SW 1271 (cell line): ENCODE results near the gene MYBPH.

Source experiments
- DNase-seq, 2 experiments: peaks; one replicate each; lab custom pipeline; 2025; lab: John Stamatoyannopoulos, UW

The MYBPH gene

DNA sequence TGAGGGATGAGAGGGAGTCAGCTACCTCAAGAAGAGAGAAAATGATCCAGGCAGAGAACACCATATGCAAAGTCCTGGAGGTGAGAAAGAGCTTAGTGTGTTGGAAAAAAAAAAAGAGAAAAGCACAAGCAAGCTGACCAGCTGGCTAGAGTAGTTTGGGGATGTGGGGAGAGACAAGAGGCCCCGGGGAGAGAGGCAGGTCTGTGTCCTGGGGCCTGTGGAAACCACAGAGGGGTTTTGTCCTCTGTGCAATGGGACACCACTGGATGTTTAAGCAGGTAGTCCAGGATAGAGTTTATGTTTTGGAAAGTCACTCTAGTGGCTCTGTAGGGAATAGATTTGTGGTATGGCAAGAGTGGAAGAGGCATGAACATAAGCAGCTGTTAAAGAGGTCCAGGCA lies 25.3 kb upstream of the MYBPH start:
- DNase-seq: no peak

DNA sequence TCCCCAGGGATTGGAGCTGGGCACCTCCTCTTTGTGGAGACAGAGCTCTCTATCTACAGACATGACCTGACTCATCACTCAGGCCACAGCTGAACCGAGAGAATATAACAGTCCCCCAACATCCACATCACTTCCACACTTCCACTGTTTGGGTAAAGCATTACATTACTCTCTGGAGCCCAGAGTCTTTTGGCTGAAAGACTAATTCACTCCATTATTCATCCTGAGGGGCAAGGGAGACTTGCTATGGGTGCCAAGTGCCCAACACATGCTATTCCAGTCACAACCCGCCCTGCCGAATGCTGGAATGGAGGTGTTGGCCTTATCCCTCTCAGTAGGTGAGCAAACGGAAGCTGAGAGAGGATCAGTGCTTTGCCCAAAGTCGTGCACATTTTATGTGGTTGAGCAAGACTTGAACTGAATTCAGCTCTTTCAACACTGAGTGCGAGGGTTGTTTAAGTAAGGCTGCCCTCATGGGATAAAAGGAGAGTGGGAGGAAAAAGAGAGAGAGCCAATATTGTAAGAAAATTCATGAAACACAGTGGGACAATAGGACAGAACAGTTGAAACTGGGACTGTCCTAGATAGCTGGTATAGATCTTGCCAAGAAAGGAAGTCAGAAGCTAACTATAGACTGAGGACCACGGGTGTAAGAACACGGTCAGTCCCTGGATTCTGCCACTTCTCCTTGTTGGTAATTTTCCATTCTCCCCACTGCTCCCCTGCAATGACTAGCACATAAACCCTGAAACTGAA lies 24.4 kb upstream of the MYBPH start:
- DNase-seq: no peak

DNA sequence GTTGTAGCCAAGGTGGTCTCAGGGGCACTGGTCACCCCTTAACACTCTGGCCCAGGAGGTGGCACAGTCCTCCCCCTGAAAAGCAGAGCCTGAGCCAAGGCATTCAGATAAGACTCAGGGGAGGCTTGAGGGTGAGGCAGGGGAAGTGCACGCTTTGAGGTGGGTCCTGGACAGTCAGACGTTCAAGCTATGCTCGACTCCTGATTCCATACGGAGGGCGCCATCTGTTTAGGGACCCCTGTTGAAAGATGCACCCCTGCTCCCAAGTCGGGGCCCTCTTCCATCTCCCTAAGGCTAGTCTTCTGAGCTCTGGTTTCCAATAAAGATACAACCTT lies 23.8 kb upstream of the MYBPH start:
- no peak for DNase-seq

DNA sequence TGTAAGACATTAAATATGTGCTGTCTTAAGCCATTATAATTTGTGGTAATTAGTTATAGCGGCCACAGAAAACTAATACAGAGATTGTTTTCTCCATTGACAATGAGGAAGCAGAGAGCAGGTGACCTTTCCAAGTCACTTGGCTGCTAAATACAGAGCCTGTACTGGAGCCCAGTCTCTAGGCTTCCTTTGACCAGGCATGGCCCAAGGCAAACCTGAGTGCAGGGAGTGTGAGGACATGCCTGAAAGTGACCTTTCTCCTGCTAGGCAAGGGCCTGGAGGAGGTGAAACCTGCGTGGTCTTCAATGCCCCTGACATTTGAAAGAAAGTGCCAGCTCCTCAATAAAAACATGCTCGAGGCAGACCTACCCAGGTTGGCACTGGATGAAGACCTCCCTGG lies 23.4 kb upstream of the MYBPH start:
- no peak for DNase-seq

DNA sequence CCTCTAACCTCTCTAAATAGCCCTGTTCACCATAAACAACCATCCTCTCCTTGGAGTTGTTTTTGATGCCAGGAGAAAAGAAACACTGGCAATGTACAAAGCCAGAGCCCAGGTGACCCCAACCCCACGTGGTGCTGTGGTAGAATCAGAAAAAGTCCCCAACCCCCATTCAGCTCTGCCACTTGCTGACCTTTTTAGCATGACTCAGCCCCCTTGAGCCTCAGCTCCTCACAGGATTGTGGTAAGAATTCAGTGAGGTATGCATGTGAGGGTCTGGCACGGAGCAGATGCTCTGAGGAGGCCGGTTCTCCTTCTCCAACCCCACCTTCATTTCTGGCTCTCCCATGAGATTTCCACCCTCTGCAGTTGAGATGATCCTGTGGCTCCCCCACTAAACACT lies 22.0 kb upstream of the MYBPH start:
- DNase-seq: no peak

DNA sequence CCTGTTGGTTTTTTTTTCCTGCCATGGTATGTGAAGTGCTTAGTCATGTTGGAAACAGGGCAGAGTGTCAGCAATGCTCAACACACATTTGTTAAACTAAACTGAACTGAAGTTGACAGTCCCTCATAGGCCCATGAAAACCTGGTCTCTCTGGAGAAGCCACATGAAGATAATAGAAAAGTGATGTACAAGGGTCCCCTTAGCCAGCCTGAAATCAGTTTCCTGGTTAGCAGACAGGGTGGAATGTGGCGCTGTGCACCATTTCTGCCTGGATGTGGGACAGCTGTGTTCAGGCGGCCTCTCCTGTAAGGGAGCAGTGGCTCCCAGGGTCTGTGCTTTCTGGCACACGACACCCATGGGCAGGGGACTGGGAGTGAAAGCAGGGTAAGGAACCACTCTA lies 20.7 kb upstream of the MYBPH start:
- no peak for DNase-seq

DNA sequence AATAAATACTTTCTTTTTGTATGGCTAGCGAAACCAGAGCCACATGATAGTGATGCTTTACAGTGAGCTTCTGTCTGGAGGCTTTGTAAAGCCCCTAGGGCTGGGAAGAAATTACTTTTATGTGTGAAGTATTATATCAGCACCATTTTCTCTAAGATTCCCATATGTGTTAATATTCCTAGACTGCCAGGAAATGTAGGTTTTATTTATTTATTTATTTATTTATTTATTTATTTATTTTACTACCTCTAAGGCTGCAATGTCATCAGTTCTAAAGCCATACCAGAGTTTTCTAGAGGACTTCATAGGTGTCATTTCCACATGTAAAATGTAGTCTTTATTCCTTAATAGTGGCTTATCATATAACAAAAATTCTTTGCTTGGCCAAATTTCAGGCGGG lies 15.3 kb upstream of the MYBPH start:
- DNase-seq: no peak

DNA sequence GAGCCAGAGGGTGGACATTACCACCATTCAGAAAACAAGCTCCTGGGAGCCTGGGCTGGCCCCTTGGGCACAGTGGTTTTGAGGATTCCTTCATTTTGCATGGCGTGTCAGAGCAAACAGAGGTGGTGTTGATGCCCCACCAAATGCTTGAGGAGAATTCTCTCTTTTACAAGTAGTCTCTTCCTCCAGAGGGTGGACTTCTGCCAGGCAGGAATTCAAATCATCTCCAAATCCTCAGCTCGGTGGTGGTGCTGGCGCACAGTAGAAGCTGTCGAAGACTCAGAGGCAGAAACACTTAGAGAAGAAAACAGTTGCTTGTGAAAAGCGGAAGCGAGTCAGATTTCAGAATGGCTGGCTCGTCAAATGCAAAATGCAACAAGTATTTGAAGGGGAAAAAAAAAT lies 14.3 kb upstream of the MYBPH start:
- DNase-seq: no peak

DNA sequence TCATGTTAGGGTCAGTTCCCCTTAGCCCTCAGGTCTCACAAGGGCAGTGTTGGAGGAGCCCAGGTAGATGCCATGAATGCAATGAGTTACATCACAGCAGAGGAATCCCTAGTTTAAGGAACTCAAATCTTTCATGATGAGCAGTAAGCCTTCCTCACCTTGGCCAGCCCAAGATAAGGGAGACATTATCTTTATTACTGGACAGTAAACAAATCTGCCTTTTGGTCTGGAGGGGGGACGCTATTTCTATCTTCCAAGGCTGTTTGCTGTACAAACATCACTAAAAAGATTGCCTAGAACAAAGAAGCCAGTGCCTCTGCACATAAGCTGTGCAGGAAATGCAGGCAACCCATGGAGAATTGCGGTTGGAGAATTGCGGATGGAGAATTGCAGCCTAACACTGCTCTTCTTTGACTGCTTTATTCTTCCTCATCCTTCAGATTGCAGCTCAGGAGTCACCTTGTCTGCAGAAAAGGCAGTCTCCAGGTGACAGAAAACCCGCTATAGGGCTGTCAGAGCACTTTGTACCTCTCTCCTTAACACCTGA lies 13.1 kb upstream of the MYBPH start:
- DNase-seq: no peak

DNA sequence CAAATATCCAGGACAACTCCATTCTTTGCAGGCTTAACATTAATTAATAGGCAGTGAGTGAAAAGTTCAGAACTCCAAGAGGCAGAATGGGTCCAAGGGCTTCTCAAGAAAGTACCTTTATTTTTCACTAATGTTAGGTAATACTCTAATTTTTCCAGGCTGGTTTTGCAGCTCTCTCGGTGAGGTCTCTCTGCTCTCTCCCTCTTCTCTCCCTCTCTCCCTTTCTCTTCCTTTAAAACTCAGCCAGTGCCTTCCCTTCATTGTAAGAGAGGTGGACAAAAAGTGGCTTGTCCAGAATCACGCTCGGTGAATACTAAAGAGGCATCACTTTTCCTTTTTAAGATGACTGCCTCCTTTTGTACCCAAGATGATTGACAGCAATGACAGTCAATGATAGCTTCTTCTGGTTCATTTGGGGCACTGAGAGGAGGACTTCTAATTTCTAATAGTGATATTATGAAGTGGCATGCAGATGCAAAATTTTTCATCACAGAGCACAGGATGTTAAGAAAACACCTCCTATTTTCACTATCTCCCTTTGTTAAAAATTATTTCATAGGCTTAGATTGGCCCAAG lies 12.2 kb upstream of the MYBPH start:
- no peak for DNase-seq

DNA sequence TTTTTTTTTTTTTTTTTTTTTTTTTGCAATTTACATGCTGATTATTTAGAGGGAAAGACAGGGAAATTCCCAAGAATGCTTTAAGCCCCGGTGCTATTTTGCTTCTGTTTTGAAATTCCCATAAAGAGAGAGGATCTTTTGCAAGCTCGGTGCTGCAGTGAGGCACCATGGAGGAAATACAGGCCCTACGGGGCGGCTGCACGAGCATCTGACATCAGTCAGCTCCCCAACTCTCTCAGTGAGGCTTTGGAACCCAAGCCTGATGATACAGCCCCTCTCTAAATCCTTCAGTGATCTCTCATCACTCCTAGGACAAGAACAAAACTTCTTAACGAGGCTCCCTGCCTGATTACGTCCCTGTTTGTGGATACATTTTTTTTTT lies 11.7 kb upstream of the MYBPH start:
- DNase-seq: no peak

DNA sequence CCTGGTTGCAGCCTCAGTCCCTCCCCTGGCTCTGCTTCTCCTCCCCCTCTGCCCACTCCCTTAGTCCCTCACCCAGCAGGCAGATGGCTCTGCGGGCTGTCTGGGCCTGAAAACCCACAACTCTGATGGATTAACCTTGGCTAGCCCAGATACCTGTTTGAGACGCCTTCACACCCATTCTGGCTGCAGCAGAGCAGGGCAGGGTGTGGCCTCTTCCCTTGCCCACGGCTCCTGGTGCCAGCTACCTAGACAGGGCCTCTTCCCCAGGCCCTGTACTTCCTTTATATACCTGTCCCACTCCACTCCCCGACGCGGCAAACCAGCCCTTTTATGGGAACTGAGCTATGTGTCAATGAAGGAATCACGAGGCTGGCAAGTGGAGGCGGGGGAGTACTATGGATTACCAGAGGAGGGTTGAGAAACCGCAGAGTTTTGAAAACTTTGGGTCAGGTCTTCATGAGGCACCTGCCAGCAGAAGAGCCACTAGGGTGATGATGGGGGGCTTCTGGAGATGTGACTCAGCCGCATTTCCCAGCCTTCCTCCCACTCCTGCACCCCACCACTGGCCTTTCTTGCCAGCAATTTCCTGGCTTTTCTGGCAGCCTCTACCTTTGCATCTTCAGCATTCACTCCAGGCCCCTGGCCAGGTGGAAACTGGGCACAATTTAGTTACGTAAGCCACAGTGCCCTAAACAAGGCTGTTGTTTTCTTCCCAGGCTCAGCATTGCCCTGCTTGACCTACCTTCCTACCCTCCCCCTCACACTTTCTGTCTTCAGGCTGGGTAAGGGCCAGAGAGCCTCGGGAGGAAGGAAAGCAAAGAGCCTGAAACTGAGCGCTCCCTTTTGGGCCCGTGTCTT lies 11.0 kb upstream of the MYBPH start, which contains the start of gene CHI3L1:
CHI3L1 (minus strand) TSS at position 259 of the 858 bp plus-strand sequence; CDS start at position 178, 81 bp downstream.
- no peak for DNase-seq

DNA sequence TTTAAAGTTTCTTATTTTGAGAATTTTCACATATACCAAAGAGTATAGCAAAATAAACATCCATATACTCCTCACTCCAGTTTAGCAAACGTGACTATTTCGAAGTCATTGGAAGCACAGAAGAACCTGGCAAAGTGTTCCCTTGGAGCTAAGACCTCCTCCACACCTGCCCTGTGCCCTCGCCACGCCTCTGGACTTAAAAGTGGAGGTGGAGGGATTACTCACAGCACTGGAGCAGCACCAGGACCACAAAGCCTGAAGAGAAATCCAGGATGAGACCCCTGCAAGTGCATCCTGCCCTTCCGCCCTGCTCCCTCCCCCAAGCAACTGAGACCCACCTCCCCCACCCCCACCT lies 10.4 kb upstream of the MYBPH start:
- DNase-seq: no peak

DNA sequence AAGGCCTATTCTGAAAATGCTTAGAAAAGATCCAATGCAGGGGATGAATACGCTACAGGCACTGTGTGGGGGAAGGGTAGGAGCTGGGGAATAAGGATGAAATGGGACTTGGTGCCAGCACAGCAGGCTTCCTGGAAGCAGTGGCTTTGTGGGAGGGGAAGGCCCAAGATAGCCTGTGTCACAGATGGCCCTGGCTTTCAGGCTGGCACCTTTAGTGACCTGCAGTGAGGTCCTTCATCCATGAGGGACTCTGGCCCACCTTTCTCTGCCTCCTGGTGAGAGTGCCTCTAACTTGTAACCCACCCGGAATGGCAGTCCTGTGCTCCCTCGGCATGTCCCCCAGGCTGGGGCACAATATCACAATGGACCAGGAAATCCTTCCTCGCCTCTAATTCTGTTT lies 10.0 kb upstream of the MYBPH start:
- DNase-seq: no peak

DNA sequence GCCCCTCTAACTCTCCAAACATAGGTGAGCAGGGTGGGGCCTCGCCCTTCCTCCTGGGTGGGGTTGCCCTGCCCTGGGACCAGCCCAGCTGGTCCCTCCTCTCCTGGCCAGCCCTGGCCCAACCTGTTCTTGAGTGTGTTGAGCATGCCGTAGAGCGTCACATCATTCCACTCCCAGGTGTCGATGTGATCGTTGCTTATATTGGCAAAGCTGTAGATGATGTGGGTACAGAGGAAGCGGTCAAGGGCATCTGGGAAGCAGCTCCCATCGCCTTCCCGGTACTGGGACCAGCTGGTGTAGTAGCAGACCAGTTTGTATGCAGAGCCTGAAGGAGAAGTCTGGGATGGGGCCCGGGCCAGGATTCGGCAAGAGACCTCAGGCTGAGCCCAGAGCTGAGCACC lies 9.4 kb upstream of the MYBPH start:
- no peak for DNase-seq

DNA sequence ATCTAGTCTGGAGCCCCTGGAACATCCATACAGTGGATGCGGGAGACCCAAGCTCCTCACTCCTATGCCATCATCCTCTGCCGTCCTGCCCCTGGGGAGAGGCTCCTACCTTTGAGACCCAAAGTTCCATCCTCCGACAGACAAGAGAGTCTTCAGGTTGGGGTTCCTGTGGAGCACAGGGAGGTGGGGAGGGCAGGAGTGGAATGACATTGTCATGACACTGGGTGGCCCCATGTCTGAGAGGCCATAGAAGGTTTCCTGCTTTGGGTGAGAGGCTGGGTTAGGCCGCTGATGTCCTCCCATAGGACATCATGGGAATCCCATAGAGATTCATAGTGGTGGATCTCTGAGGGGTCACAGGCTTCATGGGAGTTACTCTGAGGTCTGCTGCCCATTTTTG lies 8.8 kb upstream of the MYBPH start:
- DNase-seq: no peak

DNA sequence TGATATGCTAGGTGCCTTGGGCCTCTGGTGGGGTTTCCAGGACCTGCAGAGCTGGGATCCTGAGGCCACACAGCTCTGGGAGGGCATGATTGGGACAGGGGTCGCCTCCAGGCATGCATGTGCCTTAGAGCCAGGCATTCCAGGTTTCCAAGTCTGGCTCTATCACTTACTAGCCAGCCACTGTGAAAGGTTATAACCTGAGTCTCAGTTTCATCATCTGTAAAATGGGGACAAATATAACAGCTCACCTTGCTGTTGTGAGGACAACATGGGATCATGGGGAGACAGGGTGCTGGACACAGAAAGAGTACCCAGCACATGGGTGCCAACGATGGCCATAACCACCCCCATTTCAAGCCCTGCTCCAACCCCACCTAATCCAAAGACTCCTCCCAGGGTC lies 8.2 kb upstream of the MYBPH start:
- no peak for DNase-seq

DNA sequence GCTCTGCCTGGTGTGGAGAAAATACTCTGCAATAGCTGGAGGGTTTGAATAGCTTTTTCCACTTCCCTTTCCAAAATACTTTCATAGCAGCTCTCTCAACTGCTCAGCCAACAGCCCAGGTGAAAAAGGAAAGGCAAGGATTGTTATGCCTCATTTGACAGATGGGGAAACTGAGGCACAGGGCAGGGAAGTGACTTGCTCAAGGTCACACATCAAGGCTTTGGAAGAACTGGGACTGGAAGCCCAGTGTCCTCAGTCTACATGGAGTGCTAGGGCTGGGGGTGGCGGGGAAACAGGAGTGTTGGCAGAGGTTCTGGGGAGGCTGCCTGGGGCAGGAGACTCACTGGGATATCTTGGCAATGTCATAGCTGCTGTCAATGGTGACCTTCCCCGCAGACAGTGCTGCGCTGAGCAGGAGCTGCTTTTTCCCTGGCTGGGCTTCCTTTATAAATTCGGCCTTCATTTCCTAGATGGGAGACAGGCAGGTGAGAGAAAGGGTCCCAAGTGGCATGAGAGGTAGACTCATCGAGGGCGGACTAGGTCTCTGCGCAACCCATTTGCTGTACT lies 6.8 kb upstream of the MYBPH start:
- DNase-seq: no peak

DNA sequence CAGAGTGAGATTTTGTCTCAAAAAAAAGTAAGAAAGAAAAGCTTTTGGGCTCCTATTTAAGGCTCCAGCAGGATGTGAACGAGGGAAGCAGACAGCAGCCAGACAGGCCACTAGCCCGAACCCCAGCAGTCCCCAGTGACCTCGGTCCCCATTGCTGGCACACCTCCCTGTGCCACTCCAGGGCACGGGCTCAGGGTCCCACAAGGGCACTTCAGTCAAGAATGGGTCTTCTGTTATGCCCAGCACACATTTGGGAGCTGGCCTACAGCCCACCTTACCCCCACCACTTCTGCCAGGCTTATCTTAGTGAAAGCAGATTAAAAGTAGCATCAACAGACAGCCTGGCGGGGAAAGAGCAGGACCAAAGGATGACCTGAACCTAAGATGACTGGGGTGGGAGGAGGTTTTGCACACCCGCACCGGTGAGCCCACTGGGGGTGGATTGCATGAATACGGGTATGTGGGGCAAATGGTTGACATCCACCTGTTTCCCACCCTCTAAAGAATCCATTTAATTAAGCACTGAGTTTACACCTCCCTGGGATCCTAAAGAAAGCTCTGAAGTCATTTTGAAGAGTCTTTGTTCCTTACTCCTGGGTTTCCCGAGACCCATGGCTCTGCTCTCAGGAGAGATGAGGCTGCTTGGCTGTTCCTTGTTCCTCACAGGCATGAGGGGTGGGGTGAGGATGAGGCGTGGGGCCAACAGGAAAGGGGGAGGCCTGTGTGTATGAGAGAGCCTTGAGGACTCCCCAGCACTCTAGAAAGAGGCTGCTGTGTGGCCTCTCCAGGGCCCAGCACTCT lies 6.2 kb upstream of the MYBPH start:
- DNase-seq: no peak

DNA sequence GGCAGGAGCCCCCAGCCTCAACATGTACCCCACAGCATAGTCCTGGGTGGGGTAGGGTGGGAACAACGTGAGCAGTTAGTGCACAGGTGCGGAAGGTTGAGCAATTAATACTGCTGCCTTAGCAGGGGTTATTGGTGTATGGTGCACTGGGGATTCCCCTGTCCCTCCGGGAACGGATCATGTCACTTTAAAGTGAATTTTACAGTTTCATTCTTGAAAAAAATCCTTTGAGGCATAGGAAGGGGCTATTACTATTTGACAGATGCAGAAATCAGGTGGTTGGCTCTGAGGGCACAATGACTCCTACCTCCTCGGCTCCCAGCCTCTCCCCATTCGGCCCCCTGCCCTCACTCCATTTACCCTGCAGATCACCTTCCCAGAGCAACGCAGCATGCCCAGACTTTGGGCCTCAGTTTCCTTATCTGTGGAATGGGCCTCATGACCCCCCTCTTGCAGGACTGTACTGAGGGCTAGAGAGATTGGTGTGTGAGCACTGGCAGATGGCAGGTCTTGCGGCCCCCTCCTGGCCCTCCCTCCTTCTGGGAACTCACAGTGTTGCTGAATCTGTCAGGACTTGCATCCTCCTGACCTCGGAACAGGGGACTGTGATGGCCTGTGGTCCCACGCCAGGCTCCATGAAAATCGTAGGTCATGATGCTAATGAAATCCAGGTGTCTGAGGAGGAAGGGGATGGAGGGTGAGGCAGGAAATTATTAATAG lies 5.1 kb upstream of the MYBPH start:
- DNase-seq: no peak

DNA sequence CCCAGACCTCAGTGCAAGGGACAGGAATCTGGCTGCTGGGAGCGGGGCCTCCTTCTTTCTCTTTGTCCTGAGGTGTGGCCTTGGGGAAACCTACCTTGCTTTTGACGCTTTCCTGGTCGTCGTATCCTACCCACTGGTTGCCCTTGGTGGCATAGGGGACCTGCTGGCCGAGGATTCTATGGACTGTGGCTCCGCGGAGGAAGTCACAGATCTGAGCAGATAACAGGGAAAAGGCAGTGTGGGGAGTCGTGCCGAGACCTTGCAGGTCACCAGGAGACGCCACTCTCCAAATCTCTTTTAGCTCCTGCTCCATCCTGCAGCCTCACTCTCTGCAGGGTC lies 4.0 kb upstream of the MYBPH start:
- DNase-seq: no peak
